ENCODE results near the gene ACTMAP. TPM values are rescaled to one million over a fixed set of nuclear protein-coding genes. Genes with fewer than 3 reads are reported as not detected.

Gene ACTMAP
- total RNA-seq, 2 experiments from 2014 or later, result 3.9 to 5.7 TPM

DNA sequence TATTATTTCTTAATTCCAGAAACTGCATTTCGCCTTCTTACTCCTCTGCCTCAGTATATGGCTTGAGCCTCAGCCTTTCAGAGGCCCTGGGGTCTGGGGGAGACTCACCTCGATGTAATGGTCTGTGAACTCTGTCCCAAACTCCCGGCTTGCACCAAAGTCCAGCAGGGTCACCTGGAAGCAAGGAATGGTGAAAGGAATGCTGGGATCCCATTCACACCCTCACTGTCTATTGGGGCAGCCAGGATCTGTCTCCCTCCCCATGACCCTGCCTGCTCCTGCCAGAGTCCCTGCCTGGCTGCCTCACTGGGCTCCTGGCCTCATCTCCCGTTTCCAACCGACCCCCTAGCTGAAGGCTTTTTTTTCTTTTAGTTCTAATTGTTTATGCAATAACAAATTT is 54.4 kb downstream of the ACTMAP start:
- H3K36me3 Mint-ChIP-seq (ENCODE audit: low read depth), result peaks cover 22% of the 10 kb centered on the region
- DNase-seq (no peak), ATAC-seq (ENCODE audit: poor library complexity) (no peak)
- Histone ChIP-seq H3K27ac (ENCODE audit: low read depth in 1 of 2, low read length in 2 of 2) (no peak overlapping the region), H3K4me1 (ENCODE audit: insufficient read depth, low read length) (peaks cover 7% of the 10 kb centered on the region), H3K27me3 (ENCODE audit: control insufficient read depth in 1 of 2, insufficient read depth in 2 of 2, low read length in 2 of 2) (no peaks in the 10 kb centered on the region), H3K9me3 (ENCODE audit: control insufficient read depth in 1 of 2, insufficient read depth in 1 of 2, low read length in 2 of 2) (no peaks in the 10 kb centered on the region), H3K4me3 (ENCODE audit: low read length) (no peak overlapping the region), H3K36me3 (ENCODE audit: insufficient read depth, low read length) (peaks cover 28% of the 10 kb centered on the region)
- TF ChIP-seq, protein P1, sequence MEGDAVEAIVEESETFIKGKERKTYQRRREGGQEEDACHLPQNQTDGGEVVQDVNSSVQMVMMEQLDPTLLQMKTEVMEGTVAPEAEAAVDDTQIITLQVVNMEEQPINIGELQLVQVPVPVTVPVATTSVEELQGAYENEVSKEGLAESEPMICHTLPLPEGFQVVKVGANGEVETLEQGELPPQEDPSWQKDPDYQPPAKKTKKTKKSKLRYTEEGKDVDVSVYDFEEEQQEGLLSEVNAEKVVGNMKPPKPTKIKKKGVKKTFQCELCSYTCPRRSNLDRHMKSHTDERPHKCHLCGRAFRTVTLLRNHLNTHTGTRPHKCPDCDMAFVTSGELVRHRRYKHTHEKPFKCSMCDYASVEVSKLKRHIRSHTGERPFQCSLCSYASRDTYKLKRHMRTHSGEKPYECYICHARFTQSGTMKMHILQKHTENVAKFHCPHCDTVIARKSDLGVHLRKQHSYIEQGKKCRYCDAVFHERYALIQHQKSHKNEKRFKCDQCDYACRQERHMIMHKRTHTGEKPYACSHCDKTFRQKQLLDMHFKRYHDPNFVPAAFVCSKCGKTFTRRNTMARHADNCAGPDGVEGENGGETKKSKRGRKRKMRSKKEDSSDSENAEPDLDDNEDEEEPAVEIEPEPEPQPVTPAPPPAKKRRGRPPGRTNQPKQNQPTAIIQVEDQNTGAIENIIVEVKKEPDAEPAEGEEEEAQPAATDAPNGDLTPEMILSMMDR (IDR thresholded peaks at IDR 0.05), result no peak
- H3K27me3 Mint-ChIP-seq, result no peaks in the 10 kb centered on the region
- intact Hi-C loops (cut with DNase I, micrococcal nuclease), result no loop called here
- POLR2A ChIA-PET, result no interaction called here
- no peaks in the 10 kb centered on the region for H3K9me3 Mint-ChIP-seq
- CTCF ChIA-PET, result no interaction called here
- no peak overlapping the region for H3K27ac Mint-ChIP-seq
- peaks cover 1% of the 10 kb centered on the region for H3K4me1 Mint-ChIP-seq (ENCODE audit: low read depth)
- H3K4me3 Mint-ChIP-seq, result no peak overlapping the region

DNA sequence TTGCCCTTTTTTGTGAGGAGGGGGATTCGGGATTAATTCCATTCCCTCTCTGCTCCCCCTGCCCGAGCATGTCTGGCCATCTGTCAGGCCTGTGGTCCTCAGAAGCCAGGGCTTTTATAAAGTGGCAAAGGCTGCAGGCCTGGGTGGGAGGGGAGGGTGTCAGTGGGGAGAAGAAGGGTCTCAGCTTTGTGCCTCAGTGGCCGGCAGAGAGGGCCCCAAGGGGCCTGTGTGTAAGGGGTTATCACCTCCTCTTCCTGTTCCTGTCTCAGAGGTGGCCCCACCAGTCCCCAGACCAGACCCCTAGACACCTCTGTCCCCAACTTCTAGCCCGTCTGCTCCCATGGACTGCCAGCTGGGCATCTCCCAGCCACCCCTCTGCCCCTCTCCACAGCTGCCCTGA is 56.4 kb downstream of the ACTMAP start:
- H3K36me3 Mint-ChIP-seq (ENCODE audit: low read depth), result peaks cover 19% of the 10 kb centered on the region
- TF ChIP-seq, protein P1 (IDR thresholded peaks at IDR 0.05), result no peak
- Histone ChIP-seq H3K4me1 (ENCODE audit: insufficient read depth, low read length) (peaks cover 20% of the 10 kb centered on the region), H3K36me3 (ENCODE audit: insufficient read depth, low read length) (peaks cover 17% of the 10 kb centered on the region), H3K27ac (ENCODE audit: low read depth in 1 of 2, low read length in 2 of 2) (no peak overlapping the region), H3K4me3 (ENCODE audit: low read length) (no peak overlapping the region), H3K9me3 (ENCODE audit: control insufficient read depth in 1 of 2, insufficient read depth in 1 of 2, low read length in 2 of 2) (no peaks in the 10 kb centered on the region), H3K27me3 (ENCODE audit: control insufficient read depth in 1 of 2, insufficient read depth in 2 of 2, low read length in 2 of 2) (no peaks in the 10 kb centered on the region)
- H3K4me1 Mint-ChIP-seq (ENCODE audit: low read depth), result peaks cover 6% of the 10 kb centered on the region
- ATAC-seq (ENCODE audit: poor library complexity) (no peak), DNase-seq (no peak)
- H3K4me3 Mint-ChIP-seq, result no peak overlapping the region
- ChIA-PET POLR2A (interaction anchor here (1.1 kb wide), 1 partner anchor 23 kb away, joined by 4 read pairs; the partner anchor contains the start of genes COQ8B and ITPKC), CTCF (no interaction called here)
- H3K27ac Mint-ChIP-seq, result no peak overlapping the region
- intact Hi-C loops (cut with DNase I, micrococcal nuclease), result no loop called here
- H3K27me3 Mint-ChIP-seq, result no peaks in the 10 kb centered on the region
- no peaks in the 10 kb centered on the region for H3K9me3 Mint-ChIP-seq

DNA sequence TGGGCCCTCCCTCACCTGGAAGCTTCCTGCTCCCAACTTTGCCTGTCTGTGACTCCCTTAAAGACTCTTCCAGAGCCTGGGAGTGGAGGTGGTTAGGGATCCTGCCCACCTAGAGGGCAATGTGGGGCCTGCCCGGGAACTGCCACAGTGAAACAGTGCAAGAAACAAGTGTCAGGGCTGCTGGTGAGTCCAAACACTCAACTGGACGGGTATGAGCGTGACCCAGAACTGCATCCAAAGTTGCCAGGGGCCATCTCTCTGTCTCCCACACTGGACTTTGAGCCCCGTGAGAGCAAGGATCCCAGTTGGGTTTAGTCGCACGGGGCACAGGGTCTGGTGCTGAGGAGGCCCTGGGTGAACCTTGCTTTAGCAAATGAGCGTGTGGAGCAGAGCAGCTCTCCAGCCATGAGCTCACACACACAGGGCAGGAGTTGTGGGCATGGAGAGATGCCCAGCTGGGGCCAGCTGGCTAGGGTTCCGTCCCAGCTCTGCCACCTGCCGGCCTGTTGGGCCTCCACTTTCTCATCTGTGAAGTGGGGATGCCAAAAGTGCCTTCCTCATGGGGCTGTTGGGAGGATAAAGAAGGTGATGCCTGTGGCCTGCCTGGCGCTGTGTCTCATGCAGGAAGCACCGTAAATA is 57.0 kb downstream of the ACTMAP start:
- intact Hi-C loops (cut with DNase I, micrococcal nuclease), result no loop called here
- H3K4me1 ChIP-seq (ENCODE audit: insufficient read depth, low read length), result peaks cover 20% of the 10 kb centered on the region
- DNase-seq (no peak), ATAC-seq (ENCODE audit: poor library complexity) (no peak)
- H3K9me3 ChIP-seq (ENCODE audit: control insufficient read depth in 1 of 2, insufficient read depth in 1 of 2, low read length in 2 of 2), result no peaks in the 10 kb centered on the region
- H3K27ac Mint-ChIP-seq, result no peak overlapping the region
- H3K4me1 Mint-ChIP-seq (ENCODE audit: low read depth), result peaks cover 6% of the 10 kb centered on the region
- H3K27me3 Mint-ChIP-seq, result no peaks in the 10 kb centered on the region
- H3K36me3 Mint-ChIP-seq (ENCODE audit: low read depth), result peaks cover 19% of the 10 kb centered on the region
- TF ChIP-seq, protein P1 (IDR thresholded peaks at IDR 0.05), result no peak
- no peak overlapping the region for H3K4me3 Mint-ChIP-seq
- no peak overlapping the region for H3K27ac ChIP-seq (ENCODE audit: low read depth in 1 of 2, low read length in 2 of 2)
- H3K27me3 ChIP-seq (ENCODE audit: control insufficient read depth in 1 of 2, insufficient read depth in 2 of 2, low read length in 2 of 2), result no peaks in the 10 kb centered on the region
- CTCF ChIA-PET, result no interaction called here
- H3K9me3 Mint-ChIP-seq, result no peaks in the 10 kb centered on the region
- no peak overlapping the region for H3K4me3 ChIP-seq (ENCODE audit: low read length)
- H3K36me3 ChIP-seq (ENCODE audit: insufficient read depth, low read length), result peaks cover 17% of the 10 kb centered on the region
- POLR2A ChIA-PET, result interaction anchor here (1.1 kb wide), 1 partner anchor 23 kb away, joined by 4 read pairs; the partner anchor contains the start of genes COQ8B and ITPKC
